Measurements from ENCODE around the gene HSPB2.
"Not testable (repeated sequence)": the region's sequence is repeated elsewhere in the genome, so short reads cannot be mapped to it uniquely, and the experiment has no call there.

Gene HSPB2

GRCh38 chr11:111878849-111879636 is 33.5 kb upstream of the HSPB2 start, which contains the start of the genes CFAP68 and FDXACB1:
TSS of gene CFAP68 (plus strand) at chr11:111879541. CDS start at chr11:111879561, 20 bp downstream.
TSS of gene FDXACB1 (minus strand) at chr11:111879165. CDS start at chr11:111879132, 33 bp downstream.
- Histone ChIP-seq H3K9ac (ENCODE audit: insufficient read length, low read depth) (peak within 1 kb of the TSS; percentile 88), H3K36me3 (ENCODE audit: insufficient read depth, insufficient read length, low read length) (peaks cover 4% of the 10 kb centered on the region), H3K9me3 (ENCODE audit: insufficient read depth, low read length) (no peaks in the 10 kb centered on the region), H3K4me1 (ENCODE audit: insufficient read depth, insufficient read length) (no peaks in the 10 kb centered on the region), H3K4me3 (ENCODE audit: insufficient read length, low read depth) (peak within 1 kb of the TSS; percentile 81), H3K27me3 (ENCODE audit: insufficient read depth, insufficient read length) (no peaks in the 10 kb centered on the region)
- TF ChIP-seq ZNF274 (IDR thresholded peaks at IDR 0.05; ENCODE audit: low read depth, low read length) (no peak), SUZ12 (IDR thresholded peaks at IDR 0.05; ENCODE audit: extremely low read depth, insufficient read depth, insufficient read length) (no peak), YY1 (IDR thresholded peaks at IDR 0.05; ENCODE audit: insufficient read depth, insufficient read length) (peak; percentile 31)
- DNase-seq (ENCODE audit: low read depth, low spot score): peak; percentile 97

GRCh38 chr11:111879637-111879960 is 32.9 kb upstream of the HSPB2 start:
- H3K27me3 ChIP-seq (ENCODE audit: insufficient read depth, insufficient read length): no peaks in the 10 kb centered on the region
- no peaks in the 10 kb centered on the region for H3K9me3 ChIP-seq (ENCODE audit: insufficient read depth, low read length)
- H3K36me3 ChIP-seq (ENCODE audit: insufficient read depth, insufficient read length, low read length): peaks cover 4% of the 10 kb centered on the region
- TF ChIP-seq ZNF274 (IDR thresholded peaks at IDR 0.05; ENCODE audit: low read depth, low read length) (no peak), YY1 (IDR thresholded peaks at IDR 0.05; ENCODE audit: insufficient read depth, insufficient read length) (no peak), SUZ12 (IDR thresholded peaks at IDR 0.05; ENCODE audit: extremely low read depth, insufficient read depth, insufficient read length) (no peak)
- H3K4me3 ChIP-seq (ENCODE audit: insufficient read length, low read depth): peak overlapping the region; percentile 81
- peak overlapping the region; percentile 88 for H3K9ac ChIP-seq (ENCODE audit: insufficient read length, low read depth)
- no peak for DNase-seq (ENCODE audit: low read depth, low spot score)
- H3K4me1 ChIP-seq (ENCODE audit: insufficient read depth, insufficient read length): no peaks in the 10 kb centered on the region

GRCh38 chr11:111882202-111882601 is 30.3 kb upstream of the HSPB2 start:
- Histone ChIP-seq H3K4me1 (ENCODE audit: insufficient read depth, insufficient read length) (no peaks in the 10 kb centered on the region), H3K36me3 (ENCODE audit: insufficient read depth, insufficient read length, low read length) (no peaks in the 10 kb centered on the region), H3K4me3 (ENCODE audit: insufficient read length, low read depth) (no peak overlapping the region), H3K27me3 (ENCODE audit: insufficient read depth, insufficient read length) (no peaks in the 10 kb centered on the region), H3K9ac (ENCODE audit: insufficient read length, low read depth) (no peak overlapping the region), H3K9me3 (ENCODE audit: insufficient read depth, low read length) (no peaks in the 10 kb centered on the region)
- no peak for DNase-seq (ENCODE audit: low read depth, low spot score)
- no peak for TF ChIP-seq YY1 (IDR thresholded peaks at IDR 0.05; ENCODE audit: insufficient read depth, insufficient read length)
- TF ChIP-seq ZNF274 (IDR thresholded peaks at IDR 0.05; ENCODE audit: low read depth, low read length): no peak
- no peak for TF ChIP-seq SUZ12 (IDR thresholded peaks at IDR 0.05; ENCODE audit: extremely low read depth, insufficient read depth, insufficient read length)

- not testable (repeated sequence) for H3K4me1 ChIP-seq (ENCODE audit: insufficient read depth, insufficient read length); H3K9me3 ChIP-seq (ENCODE audit: insufficient read depth, low read length); H3K4me3 ChIP-seq (ENCODE audit: insufficient read length, low read depth); H3K27me3 ChIP-seq (ENCODE audit: insufficient read depth, insufficient read length); H3K36me3 ChIP-seq (ENCODE audit: insufficient read depth, insufficient read length, low read length); H3K9ac ChIP-seq (ENCODE audit: insufficient read length, low read depth); DNase-seq (ENCODE audit: low read depth, low spot score)
Observed at GRCh38 chr11:111885053-111885452, 27.5 kb upstream of the HSPB2 start.

GRCh38 chr11:111886032-111886431 is 26.5 kb upstream of the HSPB2 start:
- no peak overlapping the region for H3K4me3 ChIP-seq (ENCODE audit: insufficient read length, low read depth)
- no peak for DNase-seq (ENCODE audit: low read depth, low spot score)
- no peaks in the 10 kb centered on the region for H3K4me1 ChIP-seq (ENCODE audit: insufficient read depth, insufficient read length)
- H3K9me3 ChIP-seq (ENCODE audit: insufficient read depth, low read length): no peaks in the 10 kb centered on the region
- no peaks in the 10 kb centered on the region for H3K27me3 ChIP-seq (ENCODE audit: insufficient read depth, insufficient read length)
- H3K36me3 ChIP-seq (ENCODE audit: insufficient read depth, insufficient read length, low read length): no peaks in the 10 kb centered on the region
- no peak overlapping the region for H3K9ac ChIP-seq (ENCODE audit: insufficient read length, low read depth)
- TF ChIP-seq ZNF274 (IDR thresholded peaks at IDR 0.05; ENCODE audit: low read depth, low read length) (no peak), YY1 (IDR thresholded peaks at IDR 0.05; ENCODE audit: insufficient read depth, insufficient read length) (no peak), SUZ12 (IDR thresholded peaks at IDR 0.05; ENCODE audit: extremely low read depth, insufficient read depth, insufficient read length) (no peak)

GRCh38 chr11:111886844-111887243 is 25.7 kb upstream of the HSPB2 start:
- no peaks in the 10 kb centered on the region for H3K9me3 ChIP-seq (ENCODE audit: insufficient read depth, low read length)
- H3K9ac ChIP-seq (ENCODE audit: insufficient read length, low read depth): no peak overlapping the region
- H3K4me3 ChIP-seq (ENCODE audit: insufficient read length, low read depth): no peak overlapping the region
- H3K4me1 ChIP-seq (ENCODE audit: insufficient read depth, insufficient read length): no peaks in the 10 kb centered on the region
- H3K36me3 ChIP-seq (ENCODE audit: insufficient read depth, insufficient read length, low read length): no peaks in the 10 kb centered on the region
- DNase-seq (ENCODE audit: low read depth, low spot score): no peak
- no peaks in the 10 kb centered on the region for H3K27me3 ChIP-seq (ENCODE audit: insufficient read depth, insufficient read length)
- TF ChIP-seq SUZ12 (IDR thresholded peaks at IDR 0.05; ENCODE audit: extremely low read depth, insufficient read depth, insufficient read length) (no peak), YY1 (IDR thresholded peaks at IDR 0.05; ENCODE audit: insufficient read depth, insufficient read length) (no peak), ZNF274 (IDR thresholded peaks at IDR 0.05; ENCODE audit: low read depth, low read length) (no peak)

GRCh38 chr11:111905411-111905810 is 7.1 kb upstream of the HSPB2 start:
- H3K4me1 ChIP-seq (ENCODE audit: insufficient read depth, insufficient read length): no peaks in the 10 kb centered on the region
- TF ChIP-seq SUZ12 (IDR thresholded peaks at IDR 0.05; ENCODE audit: extremely low read depth, insufficient read depth, insufficient read length) (no peak), ZNF274 (IDR thresholded peaks at IDR 0.05; ENCODE audit: low read depth, low read length) (no peak), YY1 (IDR thresholded peaks at IDR 0.05; ENCODE audit: insufficient read depth, insufficient read length) (no peak)
- DNase-seq (ENCODE audit: low read depth, low spot score): no peak

More at GRCh38 chr11:111905411-111905810, 7.1 kb upstream of the HSPB2 start:
- Histone ChIP-seq H3K9me3 (ENCODE audit: insufficient read depth, low read length) (no peaks in the 10 kb centered on the region; the same call in 1 of the 2 replicates), H3K36me3 (ENCODE audit: insufficient read depth, insufficient read length, low read length) (no peaks in the 10 kb centered on the region), H3K27me3 (ENCODE audit: insufficient read depth, insufficient read length) (no peaks in the 10 kb centered on the region), H3K4me3 (ENCODE audit: insufficient read length, low read depth) (no peak overlapping the region), H3K9ac (ENCODE audit: insufficient read length, low read depth) (no peak overlapping the region)
